K562 (cell line): ENCODE measurements around the gene TIMP1. TPM values are rescaled to one million over a fixed set of nuclear protein-coding genes. Genes with fewer than 3 reads are reported as not detected.

Experiments used
- ATF1 ChIP-seq, 2 experiments: fragments of 450-650 bp in 1 of 2; IDR thresholded peaks; 2 replicates each; pipeline ENCODE4 v1.6.1; 2016; ENCODE audit warnings: missing compliant biosample characterization in 1 of 2, missing genetic modification characterization in 1 of 2
- CBFB ChIP-seq: sonication (generic); formaldehyde crosslinking; IDR thresholded peaks from 2 replicates; pipeline ENCODE4 v1.4.0; 2020; ENCODE audit warnings: mild to moderate bottlenecking, missing genetic modification reagents
- FOXA1 ChIP-seq: fragments of 450-650 bp; IDR thresholded peaks from 2 replicates; pipeline ENCODE4 v1.6.1; 2016; ENCODE audit warnings: mild to moderate bottlenecking, borderline replicate concordance
- FOXJ2 ChIP-seq: fragments of 200-800 bp; sonication (Bioruptor generic); IDR thresholded peaks from 2 replicates; pipeline ENCODE4 v1.6.1; 2016; ENCODE audit warnings: missing genetic modification characterization, missing compliant biosample characterization
- GABPB1 ChIP-seq: sonication (generic); formaldehyde crosslinking; IDR thresholded peaks from 2 replicates; pipeline ENCODE4 v1.8.0; 2022; ENCODE audit warnings: mild to moderate bottlenecking, missing genetic modification reagents
- HDAC1 ChIP-seq, 2 experiments: fragments of 450-650 bp; IDR thresholded peaks; 2 replicates each; pipeline ENCODE4 v1.6.1; 2016 to 2017; ENCODE audit warnings: inconsistent platforms in 1 of 2, mild to moderate bottlenecking in 1 of 2, moderate library complexity in 1 of 2
- ILF3 ChIP-seq: fragments of 450-650 bp; IDR thresholded peaks from 2 replicates; pipeline ENCODE4 v1.6.1; 2018; ENCODE audit warnings: antibody characterized with exemption, mild to moderate bottlenecking, moderate library complexity, borderline replicate concordance
- IRF9 ChIP-seq: fragments of 450-650 bp; IDR thresholded peaks from 2 replicates; pipeline ENCODE4 v1.6.1; 2016; ENCODE audit warnings: missing biosample characterization, missing genetic modification characterization
- KDM2B ChIP-seq: fragments of 250-450 bp; sonication (Bioruptor Pico); IDR thresholded peaks from 2 replicates; pipeline ENCODE4 v1.8.0; 2021; ENCODE audit warnings: mild to moderate bottlenecking, moderate library complexity
- MYC ChIP-seq, 2 experiments: fragments of 250-450 bp in 1 of 2; sonication (Bioruptor Pico) in 1 of 2; IDR thresholded peaks; 2 replicates each; pipeline versions ENCODE4 v1.5.1 to v1.6.1; 2012 to 2021; ENCODE audit warnings: low read depth in 2 of 2, borderline replicate concordance in 1 of 2, improper control_type of control experiment in 1 of 2, low read length in 1 of 2, mild to moderate bottlenecking in 1 of 2, moderate library complexity in 1 of 2
- POLR3G ChIP-seq: IDR thresholded peaks from 2 replicates; pipeline ENCODE4 v1.6.1; 2011; ENCODE audit not compliant: insufficient read length, insufficient replicate concordance; ENCODE audit errors: extremely low read depth
- RERE ChIP-seq: sonication (generic); formaldehyde crosslinking; IDR thresholded peaks from 2 replicates; pipeline ENCODE4 v1.8.0; 2023; ENCODE audit warnings: missing genetic modification reagents, mild to moderate bottlenecking, borderline replicate concordance
- SIRT6 ChIP-seq: IDR thresholded peaks from one replicate; pipeline ENCODE4 v1.6.1; 2012; ENCODE audit warnings: low read depth, mild to moderate bottlenecking, control low read depth, inconsistent platforms, low read length, moderate library complexity
- TCFL5 ChIP-seq: fragments of 250-450 bp; sonication (Bioruptor Pico); conservative IDR thresholded peaks from 2 replicates; pipeline ENCODE4 v1.6.1; 2021; ENCODE audit warnings: mild to moderate bottlenecking, moderate library complexity, matching md5 sums
- ZBTB8A ChIP-seq: fragments of 450-650 bp; IDR thresholded peaks from 2 replicates; pipeline ENCODE4 v1.6.1; 2018; ENCODE audit warnings: mild to moderate bottlenecking, moderate library complexity; ENCODE audit not compliant: partially characterized antibody
- ZFPM2 ChIP-seq: fragments of 250-450 bp; sonication (Bioruptor Pico); IDR thresholded peaks from 2 replicates; pipeline ENCODE4 v1.5.1; 2022; ENCODE audit warnings: mild to moderate bottlenecking
- ZNF696 ChIP-seq: fragments of 250-450 bp; sonication (Bioruptor Pico); conservative IDR thresholded peaks from 2 replicates; pipeline ENCODE4 v1.4.0; 2020; ENCODE audit warnings: mild to moderate bottlenecking, moderate library complexity
- ZNF699 ChIP-seq: fragments of 250-450 bp; sonication (Bioruptor Pico); IDR thresholded peaks from 2 replicates; pipeline ENCODE4 v1.8.0; 2021; ENCODE audit warnings: mild to moderate bottlenecking, moderate library complexity; ENCODE audit not compliant: insufficient replicate concordance
- polyA plus RNA-seq, 8 experiments: library from polyadenylated mRNA; depleted of rRNA in 4 of 8; stranded (reverse) in 5 of 8; unstranded in 3 of 8; fragments of >200 nt; fragmentation: Nextera tagmentation in 2 of 8; fragmentation: Illumina TruSeq in 1 of 8; extraction: Ambion mirVana in 2 of 8; extraction: Trizol in 1 of 8; gene quantifications; 2 replicates each; pipeline versions ENCODE4 v1.2.1 to v1.2.3, GENCODE V29; 2011 to 2014; ENCODE audit warnings: inconsistent platforms in 1 of 8, missing spikeins in 1 of 8
- total RNA-seq, 7 experiments: library from RNA; depleted of rRNA in 6 of 7; stranded (reverse); fragments of >200 nt in 6 of 7; fragmentation: Illumina TruSeq in 2 of 7; extraction: Trizol in 2 of 7; gene quantifications; 2 replicates each; pipeline versions ENCODE4 v1.2.1 to v1.2.3, GENCODE V29; 2011 to 2021; ENCODE audit warnings: low replicate concordance in 1 of 7
- TF ChIP-seq, protein P1 (sequence below): fragments of 250-450 bp; sonication (Bioruptor Pico); IDR thresholded peaks from 2 replicates; pipeline ENCODE4 v1.4.0; 2020; ENCODE audit warnings: mild to moderate bottlenecking

TIMP1 gene
- total and polyA plus RNA-seq, 9 of the 15 experiments (the other 6 are each of a cell fraction or from before 2014, with no cell fraction given), result 115 to 699 (median 273) TPM

GRCh38 chrX:47581731-47582647, at the start of gene TIMP1 (continued):
- TF ChIP-seq, protein P1, sequence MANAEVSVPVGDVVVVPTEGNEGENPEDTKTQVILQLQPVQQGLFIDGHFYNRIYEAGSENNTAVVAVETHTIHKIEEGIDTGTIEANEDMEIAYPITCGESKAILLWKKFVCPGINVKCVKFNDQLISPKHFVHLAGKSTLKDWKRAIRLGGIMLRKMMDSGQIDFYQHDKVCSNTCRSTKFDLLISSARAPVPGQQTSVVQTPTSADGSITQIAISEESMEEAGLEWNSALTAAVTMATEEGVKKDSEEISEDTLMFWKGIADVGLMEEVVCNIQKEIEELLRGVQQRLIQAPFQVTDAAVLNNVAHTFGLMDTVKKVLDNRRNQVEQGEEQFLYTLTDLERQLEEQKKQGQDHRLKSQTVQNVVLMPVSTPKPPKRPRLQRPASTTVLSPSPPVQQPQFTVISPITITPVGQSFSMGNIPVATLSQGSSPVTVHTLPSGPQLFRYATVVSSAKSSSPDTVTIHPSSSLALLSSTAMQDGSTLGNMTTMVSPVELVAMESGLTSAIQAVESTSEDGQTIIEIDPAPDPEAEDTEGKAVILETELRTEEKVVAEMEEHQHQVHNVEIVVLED (CRISPR knock-in tag), result no peak
- no peak for TF ChIP-seq ZBTB8A
- TF ChIP-seq ILF3, result no peak
- TF ChIP-seq GABPB1 (CRISPR knock-in tag), result no peak
- no peak for TF ChIP-seq FOXA1
- TF ChIP-seq FOXJ2 (tag), result no peak
- TF ChIP-seq HDAC1 (IDR thresholded peaks at IDR 0.05), result peak in 1 of 2 experiments; percentile 28; a peak in 1 of 4 replicates
- no peak for TF ChIP-seq CBFB
- TF ChIP-seq MYC (IDR thresholded peaks at IDR 0.05; ENCODE audit: low read depth, low read length), result peak; percentile 53; the same call in 1 of the 2 replicates
- no peak for TF ChIP-seq MYC (CRISPR knock-in tag; IDR thresholded peaks at IDR 0.05; ENCODE audit: borderline replicate concordance, low read depth)
- no peak for TF ChIP-seq KDM2B
- no peak for TF ChIP-seq ZFPM2 (CRISPR knock-in tag)
- no peak for TF ChIP-seq IRF9 (tag)
- no peak for TF ChIP-seq POLR3G
- no peak for TF ChIP-seq SIRT6
- no peak for TF ChIP-seq ATF1 (CRISPR knock-in tag; IDR thresholded peaks at IDR 0.05)
- peak; percentile 81 for TF ChIP-seq ATF1 (tag; IDR thresholded peaks at IDR 0.05)
- TF ChIP-seq ZNF696 (CRISPR knock-in tag), result no peak
- TF ChIP-seq RERE, result no peak
- TF ChIP-seq TCFL5 (CRISPR knock-in tag), result no peak
- no peak for TF ChIP-seq ZNF699
